Stomach (tissue), 9 donors: Measurements from ENCODE around the gene KCNK3. TPM values are rescaled to one million over a fixed set of nuclear protein-coding genes. Genes with fewer than 3 reads are reported as not detected.

ENCODE experiments used
- DNase-seq, 2 donors: peaks; one replicate each; pipeline versions ENCODE4 v3.0.0 to v3.0.0-alpha.2; 2013 to 2019
- H3K27ac ChIP-seq, 5 donors: fragments of 200-600 bp in 4 of 5; sonication (generic) in 4 of 5; one replicate each; pipeline ENCODE4 v1.5.1; 2013 to 2019; ENCODE audit warnings: mild to moderate bottlenecking in 1 of 5, moderate library complexity in 1 of 5
- H3K27me3 ChIP-seq, 3 donors: fragments of 200-600 bp; sonication (generic); one replicate each; pipeline ENCODE4 v1.5.1; 2017 to 2019; ENCODE audit warnings: mixed run types in 1 of 3
- H3K36me3 ChIP-seq, 4 donors: fragments of 200-600 bp; sonication (generic); 1 replicate in 3 of 4; 2 replicates in 1 of 4; pipeline ENCODE4 v1.5.1; 2016 to 2019
- H3K4me1 ChIP-seq, 4 donors: fragments of 200-600 bp; sonication (generic); one replicate each; pipeline ENCODE4 v1.5.1; 2016 to 2019
- H3K4me3 ChIP-seq, 4 donors: fragments of 200-600 bp; sonication (generic) in 3 of 4; one replicate each; pipeline ENCODE4 v1.5.1; 2016 to 2019; ENCODE audit warnings: mild to moderate bottlenecking in 1 of 4
- H3K9me3 ChIP-seq, 4 donors: fragments of 200-600 bp; sonication (generic); one replicate each; pipeline ENCODE4 v1.5.1; 2016 to 2019
- EP300 ChIP-seq: sonication (generic); formaldehyde crosslinking; IDR thresholded peaks from one replicate; pipeline ENCODE4 v1.6.1; 2017; ENCODE audit warnings: antibody characterized with exemption
- POLR2A ChIP-seq, 4 donors: fragments of 450-650 bp; IDR thresholded peaks; one replicate each; pipeline ENCODE4 v1.6.1; 2016; ENCODE audit warnings: antibody characterized with exemption in 4 of 4, control low read depth in 2 of 4, mild to moderate bottlenecking in 1 of 4, moderate library complexity in 1 of 4
- POLR2AphosphoS5 ChIP-seq, 3 donors: sonication (generic); formaldehyde crosslinking; IDR thresholded peaks; one replicate each; pipeline ENCODE4 v1.6.1; 2016; ENCODE audit warnings: antibody characterized with exemption in 3 of 3
- WGBS, 5 donors: extraction: QIAGEN DNeasy Blood & Tissue Kit in 3 of 5; methylation state at CpG; one replicate each; pipeline versions ENCODE4 v1.1.5 to v1.1.7; 2013 to 2018; 5-methylcytosine and 5-hydroxymethylcytosine counted together
- intact Hi-C: fragments of 100-400 bp; cut with DNase I; formaldehyde crosslinking; loops from one replicate; pipeline ENCODE4 v1.15.1; 2023; ENCODE audit warnings: low total_unique reads
- polyA plus RNA-seq, 3 donors: library from polyadenylated mRNA; stranded (reverse); fragments of 200-250 nt; gene quantifications; one replicate each; pipeline ENCODE4 v1.2.3, GENCODE V29; 2013
- total RNA-seq, 5 donors: library from RNA; depleted of rRNA; stranded (reverse); fragments of >200 nt; gene quantifications; one replicate each; pipeline versions ENCODE4 v1.1.0 to v1.2.3, GENCODE V29; 2014 to 2016
- TF ChIP-seq, protein P1 (sequence below), 7 experiments: fragments of 450-650 bp in 4 of 7; fragments of 200-600 bp in 3 of 7; sonication (generic) in 3 of 7; IDR thresholded peaks; one replicate each; pipeline ENCODE4 v1.5.1; 2016 to 2019; ENCODE audit warnings: antibody characterized with exemption in 7 of 7, control low read depth in 2 of 7, mild to moderate bottlenecking in 1 of 7
- donor health status: healthy with polysubstance abuse.
- donor health status: Bipolar disorder and iron deficiency.
- donor health status: healthy.

The KCNK3 gene
- total and polyA plus RNA-seq, 8 donors: 0.62 to 22.8 (median 1.9) TPM

DNA sequence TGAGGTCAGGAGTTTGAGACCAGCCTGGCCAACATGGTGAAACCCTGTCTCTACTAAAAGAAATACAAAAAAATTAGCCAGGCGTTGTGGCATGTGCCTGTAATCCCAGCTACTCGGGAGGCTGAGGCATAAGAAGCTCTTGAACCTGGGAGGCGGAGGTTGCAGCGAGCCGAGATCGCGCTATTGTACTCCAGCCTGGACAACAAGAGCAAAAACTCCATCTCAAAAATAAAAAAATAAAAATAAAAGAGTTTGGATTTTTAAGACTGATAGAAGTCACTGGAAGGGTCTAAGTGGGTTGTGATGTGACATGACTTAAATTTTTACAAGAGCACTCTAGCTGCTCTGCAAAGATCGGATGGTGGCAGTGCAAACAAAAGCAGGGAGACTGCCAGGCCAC lies 15.9 kb downstream of the KCNK3 start:
- 92 to 96% (median 93%) methylated on average over 8 of the region's 8 CpGs for WGBS, 5 donors
- Histone ChIP-seq H3K27ac (no peak overlapping the region), H3K4me3 (no peak overlapping the region), H3K4me1 (peaks cover 0 to 52% (median 25%) of the 10 kb centered on the region in 4 donors), H3K9me3 (no peaks in the 10 kb centered on the region), H3K27me3 (peaks cover 0 to 38% (median 0%) of the 10 kb centered on the region in 3 donors), H3K36me3 (no peaks in the 10 kb centered on the region)
- intact Hi-C loops: no loop called here
- TF ChIP-seq, protein P1, sequence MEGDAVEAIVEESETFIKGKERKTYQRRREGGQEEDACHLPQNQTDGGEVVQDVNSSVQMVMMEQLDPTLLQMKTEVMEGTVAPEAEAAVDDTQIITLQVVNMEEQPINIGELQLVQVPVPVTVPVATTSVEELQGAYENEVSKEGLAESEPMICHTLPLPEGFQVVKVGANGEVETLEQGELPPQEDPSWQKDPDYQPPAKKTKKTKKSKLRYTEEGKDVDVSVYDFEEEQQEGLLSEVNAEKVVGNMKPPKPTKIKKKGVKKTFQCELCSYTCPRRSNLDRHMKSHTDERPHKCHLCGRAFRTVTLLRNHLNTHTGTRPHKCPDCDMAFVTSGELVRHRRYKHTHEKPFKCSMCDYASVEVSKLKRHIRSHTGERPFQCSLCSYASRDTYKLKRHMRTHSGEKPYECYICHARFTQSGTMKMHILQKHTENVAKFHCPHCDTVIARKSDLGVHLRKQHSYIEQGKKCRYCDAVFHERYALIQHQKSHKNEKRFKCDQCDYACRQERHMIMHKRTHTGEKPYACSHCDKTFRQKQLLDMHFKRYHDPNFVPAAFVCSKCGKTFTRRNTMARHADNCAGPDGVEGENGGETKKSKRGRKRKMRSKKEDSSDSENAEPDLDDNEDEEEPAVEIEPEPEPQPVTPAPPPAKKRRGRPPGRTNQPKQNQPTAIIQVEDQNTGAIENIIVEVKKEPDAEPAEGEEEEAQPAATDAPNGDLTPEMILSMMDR (IDR thresholded peaks at IDR 0.05): no peak
- TF ChIP-seq POLR2A (IDR thresholded peaks at IDR 0.05) (no peak), POLR2AphosphoS5 (IDR thresholded peaks at IDR 0.05) (no peak), EP300 (no peak)
- no peak for DNase-seq

DNA sequence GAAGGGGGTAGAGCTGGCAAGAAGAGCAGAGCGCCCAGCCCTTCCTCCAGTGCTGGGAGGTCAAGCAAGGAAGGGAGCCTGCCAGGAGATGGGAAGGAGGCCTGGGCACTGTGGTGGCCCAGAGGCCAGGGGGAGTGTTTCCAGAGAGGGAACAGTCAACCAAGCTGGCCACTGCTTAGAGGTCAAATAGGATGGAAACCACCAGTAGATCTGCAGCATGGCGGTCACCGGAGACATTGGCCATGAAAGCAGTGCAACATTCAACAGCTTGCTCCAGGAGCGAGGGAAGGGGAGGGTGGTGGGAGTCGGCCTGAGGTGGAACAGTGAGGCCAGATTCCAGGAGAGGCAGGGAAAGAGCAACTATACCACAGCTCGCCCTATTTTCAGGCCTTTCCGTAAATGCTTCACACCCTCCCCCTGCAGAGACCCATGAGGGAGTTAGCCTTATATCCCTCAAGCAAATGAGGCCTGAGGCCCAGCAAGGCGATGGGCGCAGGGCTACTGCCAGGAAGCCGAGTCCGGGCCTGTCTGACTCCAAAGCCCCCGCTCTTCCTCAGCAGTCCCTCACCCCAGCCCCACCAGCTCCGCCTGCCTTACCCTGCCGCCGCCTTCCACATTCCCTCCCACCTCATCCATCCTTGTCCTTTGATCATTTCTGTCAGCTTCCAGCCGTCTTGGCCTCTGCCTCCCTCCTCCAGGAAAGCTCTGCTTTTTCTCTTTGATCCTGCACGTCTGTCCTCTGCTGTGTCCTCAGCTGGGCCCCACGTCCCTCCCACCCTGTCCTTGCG lies 17.0 kb downstream of the KCNK3 start:
- intact Hi-C loops: no loop called here
- peak in 1 of 2 donors; percentile 57 for DNase-seq
- TF ChIP-seq POLR2A (IDR thresholded peaks at IDR 0.05) (no peak), POLR2AphosphoS5 (IDR thresholded peaks at IDR 0.05) (no peak), EP300 (no peak)
- TF ChIP-seq, protein P1 (IDR thresholded peaks at IDR 0.05): no peak
- H3K27me3 ChIP-seq: peaks cover 0 to 38% (median 0%) of the 10 kb centered on the region in 3 donors
- no peaks in the 10 kb centered on the region for H3K9me3 ChIP-seq
- H3K4me1 ChIP-seq: peaks cover 0 to 52% (median 25%) of the 10 kb centered on the region in 4 donors
- no peaks in the 10 kb centered on the region for H3K36me3 ChIP-seq
- peak overlapping the region in 2 of 5 donors; percentile 56 for H3K27ac ChIP-seq
- H3K4me3 ChIP-seq: no peak overlapping the region
- 83 to 89% (median 85%) methylated on average over 19 of the region's 19 CpGs for WGBS, 5 donors

DNA sequence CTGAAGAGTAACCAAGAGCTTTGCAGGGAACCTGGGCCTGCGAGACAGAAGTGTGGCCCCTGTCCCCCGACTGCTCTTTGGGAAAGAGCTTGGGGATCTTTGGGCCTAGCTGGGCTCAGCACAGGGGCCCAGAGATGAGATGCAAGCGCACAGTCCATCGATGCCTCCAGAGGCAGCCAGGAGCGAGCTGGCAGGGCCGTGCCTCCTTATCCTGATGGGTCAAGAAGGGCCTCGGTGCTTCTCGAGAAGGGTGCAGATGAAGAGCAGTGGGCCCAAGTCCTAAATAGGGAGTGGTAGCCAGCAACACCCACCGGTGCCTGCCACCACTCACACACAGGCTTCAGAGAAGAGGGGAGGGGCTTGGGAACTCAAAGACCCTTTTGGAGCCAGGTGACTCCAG lies 17.6 kb downstream of the KCNK3 start:
- intact Hi-C loops: no loop called here
- TF ChIP-seq, protein P1 (IDR thresholded peaks at IDR 0.05): no peak
- TF ChIP-seq EP300 (no peak), POLR2A (IDR thresholded peaks at IDR 0.05) (no peak), POLR2AphosphoS5 (IDR thresholded peaks at IDR 0.05) (no peak)
- H3K4me1 ChIP-seq: peaks cover 0 to 52% (median 25%) of the 10 kb centered on the region in 4 donors
- peak overlapping the region in 3 of 5 donors; percentile 25 to 56 (median 56) for H3K27ac ChIP-seq
- WGBS, 5 donors: 74 to 90% (median 80%) methylated on average over 9 of the region's 9 CpGs
- no peak overlapping the region for H3K4me3 ChIP-seq
- no peaks in the 10 kb centered on the region for H3K36me3 ChIP-seq
- H3K27me3 ChIP-seq: peaks cover 0 to 38% (median 0%) of the 10 kb centered on the region in 3 donors
- H3K9me3 ChIP-seq: no peaks in the 10 kb centered on the region
- DNase-seq: no peak

DNA sequence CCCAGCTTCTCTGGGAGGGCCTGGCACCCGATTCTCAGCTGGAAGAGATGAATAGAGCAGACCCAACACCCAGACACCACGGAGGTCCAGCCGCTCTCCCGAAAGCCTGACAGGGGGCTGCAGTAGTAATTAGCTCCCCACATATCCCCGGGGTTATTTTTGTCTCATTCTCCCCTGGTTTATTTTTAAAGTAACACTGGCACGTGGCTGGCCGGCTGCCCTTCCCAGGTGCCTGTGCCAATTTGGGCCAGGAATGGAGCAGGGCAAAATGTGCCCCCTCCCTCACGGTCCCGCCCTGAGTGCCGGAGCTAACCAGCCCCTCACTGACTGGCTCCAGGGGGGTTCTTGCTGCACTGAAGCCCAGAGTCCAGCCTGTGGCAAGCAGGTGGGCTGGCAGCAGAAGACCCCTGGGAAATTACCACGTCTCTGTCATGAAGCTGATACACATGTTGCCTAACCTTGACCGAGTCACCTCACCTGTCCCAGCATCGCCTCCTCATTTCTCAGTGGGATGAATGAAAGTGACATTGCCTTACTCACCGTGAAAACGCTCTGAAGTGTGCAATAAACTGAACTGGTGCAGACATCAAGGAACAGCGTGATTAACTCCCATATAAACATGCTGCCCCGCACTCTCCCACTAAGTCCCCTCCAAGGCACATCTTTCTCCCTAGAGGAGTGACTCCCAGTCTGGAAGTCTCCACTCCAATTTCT lies 18.4 kb downstream of the KCNK3 start:
- Histone ChIP-seq H3K27me3 (peaks cover 0 to 32% (median 0%) of the 10 kb centered on the region in 3 donors), H3K9me3 (no peaks in the 10 kb centered on the region), H3K27ac (peak overlapping the region in 3 of 5 donors; percentile 25 to 56 (median 56)), H3K36me3 (no peaks in the 10 kb centered on the region), H3K4me3 (no peak overlapping the region), H3K4me1 (peaks cover 0 to 52% (median 25%) of the 10 kb centered on the region in 4 donors)
- 59 to 73% (median 69%) methylated on average over 16 to 17 of the region's 17 CpGs for WGBS, 5 donors
- no peak for DNase-seq
- intact Hi-C loops: no loop called here
- TF ChIP-seq, protein P1 (IDR thresholded peaks at IDR 0.05): no peak
- TF ChIP-seq EP300 (no peak), POLR2A (IDR thresholded peaks at IDR 0.05) (no peak), POLR2AphosphoS5 (IDR thresholded peaks at IDR 0.05) (no peak)
